ENCODE results near the gene CCDC134.

DNA sequence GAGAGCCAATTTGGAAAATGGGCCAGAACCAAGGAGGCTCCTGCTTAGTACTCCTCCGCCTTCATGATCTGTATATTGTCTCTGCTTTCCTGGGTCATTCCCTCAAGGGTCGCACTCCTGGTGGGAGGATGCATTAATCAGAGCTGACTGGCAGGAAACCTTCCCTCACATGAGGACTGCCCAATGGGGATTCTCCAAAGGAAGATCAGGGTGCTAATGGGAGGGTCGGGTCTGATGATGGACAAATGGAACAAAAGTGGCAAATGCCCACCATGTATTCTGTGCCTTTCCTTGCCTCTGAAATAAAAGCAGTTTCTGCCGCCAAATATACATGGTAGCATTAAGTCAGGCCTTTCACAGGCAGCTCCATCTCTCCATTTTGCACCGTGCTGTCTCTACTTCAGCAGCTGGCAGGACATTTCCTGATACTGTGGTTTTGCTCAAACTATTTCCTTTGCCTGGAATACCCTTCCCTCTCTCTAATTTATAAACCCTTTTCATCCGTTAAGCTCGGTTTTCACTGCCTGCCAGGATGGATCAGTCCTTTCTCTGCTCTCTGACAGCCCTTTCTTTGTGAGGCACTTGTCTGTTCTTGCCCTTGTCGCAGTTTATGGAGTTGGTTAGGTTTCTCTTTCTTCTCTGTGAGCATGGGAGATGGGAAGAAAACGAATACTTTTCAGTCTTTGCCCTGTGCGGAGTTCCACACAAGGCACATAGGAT lies 45.9 kb downstream of the CCDC134 start:
- TF ChIP-seq ARNTL (CRISPR knock-in tag; IDR thresholded peaks at IDR 0.05; ENCODE audit: borderline replicate concordance, low read depth) = no peak
- TF ChIP-seq, protein P1, sequence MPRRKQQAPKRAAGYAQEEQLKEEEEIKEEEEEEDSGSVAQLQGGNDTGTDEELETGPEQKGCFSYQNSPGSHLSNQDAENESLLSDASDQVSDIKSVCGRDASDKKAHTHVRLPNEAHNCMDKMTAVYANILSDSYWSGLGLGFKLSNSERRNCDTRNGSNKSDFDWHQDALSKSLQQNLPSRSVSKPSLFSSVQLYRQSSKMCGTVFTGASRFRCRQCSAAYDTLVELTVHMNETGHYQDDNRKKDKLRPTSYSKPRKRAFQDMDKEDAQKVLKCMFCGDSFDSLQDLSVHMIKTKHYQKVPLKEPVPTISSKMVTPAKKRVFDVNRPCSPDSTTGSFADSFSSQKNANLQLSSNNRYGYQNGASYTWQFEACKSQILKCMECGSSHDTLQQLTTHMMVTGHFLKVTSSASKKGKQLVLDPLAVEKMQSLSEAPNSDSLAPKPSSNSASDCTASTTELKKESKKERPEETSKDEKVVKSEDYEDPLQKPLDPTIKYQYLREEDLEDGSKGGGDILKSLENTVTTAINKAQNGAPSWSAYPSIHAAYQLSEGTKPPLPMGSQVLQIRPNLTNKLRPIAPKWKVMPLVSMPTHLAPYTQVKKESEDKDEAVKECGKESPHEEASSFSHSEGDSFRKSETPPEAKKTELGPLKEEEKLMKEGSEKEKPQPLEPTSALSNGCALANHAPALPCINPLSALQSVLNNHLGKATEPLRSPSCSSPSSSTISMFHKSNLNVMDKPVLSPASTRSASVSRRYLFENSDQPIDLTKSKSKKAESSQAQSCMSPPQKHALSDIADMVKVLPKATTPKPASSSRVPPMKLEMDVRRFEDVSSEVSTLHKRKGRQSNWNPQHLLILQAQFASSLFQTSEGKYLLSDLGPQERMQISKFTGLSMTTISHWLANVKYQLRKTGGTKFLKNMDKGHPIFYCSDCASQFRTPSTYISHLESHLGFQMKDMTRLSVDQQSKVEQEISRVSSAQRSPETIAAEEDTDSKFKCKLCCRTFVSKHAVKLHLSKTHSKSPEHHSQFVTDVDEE (CRISPR knock-in tag; IDR thresholded peaks at IDR 0.05) = no peak
- no peak for TF ChIP-seq ZFP3 (CRISPR knock-in tag; IDR thresholded peaks at IDR 0.05)
